ENCODE data around the gene TRNAU1AP.

- no peak for TF ChIP-seq ZFP30 (CRISPR knock-in tag; IDR thresholded peaks at IDR 0.05)
- TF ChIP-seq GLIS3 (CRISPR knock-in tag; IDR thresholded peaks at IDR 0.05), result no peak
- TF ChIP-seq PATZ1 (CRISPR knock-in tag; IDR thresholded peaks at IDR 0.05; ENCODE audit: borderline replicate concordance), result no peak
- TF ChIP-seq TSHZ2 (CRISPR knock-in tag; IDR thresholded peaks at IDR 0.05), result no peak
- no peak for TF ChIP-seq PPARA (CRISPR knock-in tag; IDR thresholded peaks at IDR 0.05; ENCODE audit: borderline replicate concordance)
- no peak for TF ChIP-seq ZNF70 (CRISPR knock-in tag; IDR thresholded peaks at IDR 0.05)
These were observed 20.7 kb downstream of the TRNAU1AP start for GRCh38 chr1:28573564-28573963.
